K562 (cell line): ENCODE measurements around the gene NOP16. TPM values are rescaled to one million over a fixed set of nuclear protein-coding genes. Genes with fewer than 3 reads are reported as not detected.

Source experiments
- ARID2 ChIP-seq: fragments of 450-650 bp; IDR thresholded peaks from 2 replicates; pipeline ENCODE4 v1.6.1; 2017; ENCODE audit warnings: antibody characterized with exemption, mild to moderate bottlenecking
- CHD2 ChIP-seq: IDR thresholded peaks from 2 replicates; pipeline ENCODE4 v1.6.1; 2011; ENCODE audit warnings: low read depth, low read length
- EHMT2 ChIP-seq: fragments of 450-650 bp; IDR thresholded peaks from 2 replicates; pipeline ENCODE4 v1.6.1; 2018; ENCODE audit warnings: antibody characterized with exemption
- EWSR1 ChIP-seq: fragments of 450-650 bp; IDR thresholded peaks from 2 replicates; pipeline ENCODE4 v1.6.1; 2018; ENCODE audit warnings: borderline replicate concordance, mild to moderate bottlenecking, low read depth, moderate library complexity; ENCODE audit not compliant: partially characterized antibody
- GATA2 ChIP-seq: sonication (generic); formaldehyde crosslinking; IDR thresholded peaks from 2 replicates; pipeline ENCODE4 v1.4.0; 2020; ENCODE audit warnings: mild to moderate bottlenecking, missing genetic modification reagents
- MYC ChIP-seq, 2 experiments: fragments of 250-450 bp in 1 of 2; sonication (Bioruptor Pico) in 1 of 2; IDR thresholded peaks; 2 replicates each; pipeline versions ENCODE4 v1.5.1 to v1.6.1; 2012 to 2021; ENCODE audit warnings: low read depth in 2 of 2, borderline replicate concordance in 1 of 2, improper control_type of control experiment in 1 of 2, low read length in 1 of 2, mild to moderate bottlenecking in 1 of 2, moderate library complexity in 1 of 2
- PPARD ChIP-seq: fragments of 250-450 bp; sonication (Bioruptor Pico); IDR thresholded peaks from 2 replicates; pipeline ENCODE4 v1.8.0; 2022; ENCODE audit warnings: inconsistent platforms, mild to moderate bottlenecking, moderate library complexity
- PRPF4 ChIP-seq: fragments of 200-400 bp; formaldehyde crosslinking; IDR thresholded peaks from one replicate; pipeline ENCODE4 v1.6.1; 2017; ENCODE audit warnings: low read length, low read depth, mild to moderate bottlenecking; ENCODE audit not compliant: insufficient read depth, poor library complexity, severe bottlenecking
- SMAD2 ChIP-seq: fragments of 150-350 bp; IDR thresholded peaks from 2 replicates; pipeline ENCODE4 v1.6.1; 2014; ENCODE audit warnings: low read depth, mild to moderate bottlenecking, low read length
- SNRNP70 ChIP-seq: fragments of 200-400 bp; formaldehyde crosslinking; optimal IDR thresholded peaks from 2 replicates; pipeline ENCODE3; 2017; ENCODE audit warnings: low read depth, low read length
- TBP ChIP-seq: optimal IDR thresholded peaks from 2 replicates; pipeline ENCODE3; 2011; ENCODE audit warnings: low read depth, low read length, improper control_type of control experiment
- UBTF ChIP-seq, 2 experiments: IDR thresholded peaks; 2 replicates each; pipeline ENCODE4 v1.6.1; 2012; ENCODE audit warnings: improper control_type of control experiment in 2 of 2, low read depth in 2 of 2, low read length in 2 of 2, borderline replicate concordance in 1 of 2
- ZBTB9 ChIP-seq: fragments of 450-650 bp; formaldehyde crosslinking; IDR thresholded peaks from 2 replicates; pipeline ENCODE4 v1.4.0; 2020; ENCODE audit warnings: mild to moderate bottlenecking, moderate library complexity
- ZFX ChIP-seq: sonication (generic); formaldehyde crosslinking; IDR thresholded peaks from 2 replicates; pipeline ENCODE4 v1.8.0; 2022; ENCODE audit warnings: mild to moderate bottlenecking, missing genetic modification reagents, moderate library complexity
- ZNF551 ChIP-seq: fragments of 250-450 bp; sonication (Bioruptor Pico); IDR thresholded peaks from 2 replicates; pipeline ENCODE4 v1.5.0; 2021; ENCODE audit warnings: mild to moderate bottlenecking, moderate library complexity
- ZNF766 ChIP-seq: fragments of 200-800 bp; sonication (Bioruptor generic); conservative IDR thresholded peaks from 2 replicates; pipeline ENCODE4 v1.6.1; 2016; ENCODE audit warnings: missing genetic modification characterization, missing compliant biosample characterization
- polyA plus RNA-seq, 8 experiments: library from polyadenylated mRNA; depleted of rRNA in 4 of 8; stranded (reverse) in 5 of 8; unstranded in 3 of 8; fragments of >200 nt; fragmentation: Nextera tagmentation in 2 of 8; fragmentation: Illumina TruSeq in 1 of 8; extraction: Ambion mirVana in 2 of 8; extraction: Trizol in 1 of 8; gene quantifications; 2 replicates each; pipeline versions ENCODE4 v1.2.1 to v1.2.3, GENCODE V29; 2011 to 2014; ENCODE audit warnings: inconsistent platforms in 1 of 8, missing spikeins in 1 of 8
- total RNA-seq, 7 experiments: library from RNA; depleted of rRNA in 6 of 7; stranded (reverse); fragments of >200 nt in 6 of 7; fragmentation: Illumina TruSeq in 2 of 7; extraction: Trizol in 2 of 7; gene quantifications; 2 replicates each; pipeline versions ENCODE4 v1.2.1 to v1.2.3, GENCODE V29; 2011 to 2021; ENCODE audit warnings: low replicate concordance in 1 of 7
- TF ChIP-seq, protein P1 (sequence below), 2 experiments: IDR thresholded peaks; 2 replicates each; pipeline ENCODE4 v1.6.1; 2011; ENCODE audit warnings: borderline replicate concordance in 1 of 2, control low read depth in 1 of 2, low read depth in 1 of 2, low read length in 1 of 2, mild to moderate bottlenecking in 1 of 2, mixed read lengths in 1 of 2, moderate library complexity in 1 of 2; ENCODE audit not compliant: insufficient read depth in 1 of 2, insufficient read length in 1 of 2, poor library complexity in 1 of 2, severe bottlenecking in 1 of 2; ENCODE audit errors: extremely low read depth in 1 of 2
- TF ChIP-seq, protein P2 (sequence below): fragments of 450-650 bp; IDR thresholded peaks from 2 replicates; pipeline ENCODE4 v1.6.1; 2018; ENCODE audit warnings: mild to moderate bottlenecking, low read depth; ENCODE audit not compliant: partially characterized antibody

The NOP16 gene
- total and polyA plus RNA-seq, 9 of the 15 experiments (the other 6 are each of a cell fraction or from before 2014, with no cell fraction given), result 92.5 to 342 (median 148) TPM

DNA sequence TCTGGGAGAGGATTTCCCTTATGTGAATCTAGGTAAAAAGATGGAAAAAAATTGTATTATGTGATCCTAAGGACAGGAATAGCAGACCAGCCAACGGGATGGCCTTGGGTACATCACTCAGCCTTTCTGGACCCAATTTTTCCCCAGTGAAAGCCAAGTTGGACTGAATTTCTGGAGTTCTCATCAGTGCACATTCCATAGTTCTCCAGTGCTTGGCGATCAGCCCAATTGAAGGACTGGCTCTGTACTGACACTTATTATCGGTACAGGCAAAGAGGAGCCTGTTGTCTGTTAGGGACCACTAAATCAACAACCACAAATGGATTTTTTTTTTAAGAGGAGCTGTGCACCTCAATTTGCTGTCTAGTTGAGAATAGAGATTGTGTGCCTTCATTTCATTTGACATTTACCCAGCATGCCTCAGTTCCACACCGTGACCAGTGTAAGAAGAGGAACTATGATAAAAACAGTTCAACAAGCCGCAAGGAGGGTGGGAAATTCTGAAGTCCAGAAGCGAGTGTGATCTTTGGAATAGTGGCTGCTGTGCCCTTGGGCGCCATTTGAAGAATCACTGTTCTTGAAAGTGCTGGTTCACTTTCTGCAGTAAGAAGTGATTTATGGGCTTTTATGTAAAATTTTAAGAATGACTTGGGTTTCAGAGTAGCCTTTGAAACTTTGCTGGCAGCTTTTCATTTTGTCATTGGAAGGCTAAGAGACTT, 15.1 kb downstream of the NOP16 start (continued):
- TF ChIP-seq UBTF (IDR thresholded peaks at IDR 0.05; ENCODE audit: borderline replicate concordance in 1 of 2, low read depth in 2 of 2, low read length in 2 of 2) (no peak), GATA2 (CRISPR knock-in tag) (no peak), SNRNP70 (no peak), ZNF551 (CRISPR knock-in tag) (no peak), EWSR1 (no peak), PPARD (CRISPR knock-in tag) (no peak), ARID2 (no peak), CHD2 (no peak), TBP (peak; percentile 18), PRPF4 (no peak), ZFX (no peak), ZNF766 (CRISPR knock-in tag) (0 out of 2 replicates have a peak, but pooled peaks have one; percentile 58), EHMT2 (no peak), SMAD2 (no peak), ZBTB9 (no peak), MYC (IDR thresholded peaks at IDR 0.05; ENCODE audit: low read depth, low read length) (no peak), MYC (CRISPR knock-in tag; IDR thresholded peaks at IDR 0.05; ENCODE audit: borderline replicate concordance, low read depth) (no peak)
- TF ChIP-seq, protein P1, sequence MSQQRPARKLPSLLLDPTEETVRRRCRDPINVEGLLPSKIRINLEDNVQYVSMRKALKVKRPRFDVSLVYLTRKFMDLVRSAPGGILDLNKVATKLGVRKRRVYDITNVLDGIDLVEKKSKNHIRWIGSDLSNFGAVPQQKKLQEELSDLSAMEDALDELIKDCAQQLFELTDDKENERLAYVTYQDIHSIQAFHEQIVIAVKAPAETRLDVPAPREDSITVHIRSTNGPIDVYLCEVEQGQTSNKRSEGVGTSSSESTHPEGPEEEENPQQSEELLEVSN (IDR thresholded peaks at IDR 0.05; ENCODE audit: borderline replicate concordance in 1 of 2, extremely low read depth in 1 of 2, insufficient read depth in 1 of 2, insufficient read length in 1 of 2, low read depth in 1 of 2, low read length in 1 of 2, poor library complexity in 1 of 2, severe bottlenecking in 1 of 2), result peak in 1 of 2 experiments; percentile 62
- TF ChIP-seq, protein P2, sequence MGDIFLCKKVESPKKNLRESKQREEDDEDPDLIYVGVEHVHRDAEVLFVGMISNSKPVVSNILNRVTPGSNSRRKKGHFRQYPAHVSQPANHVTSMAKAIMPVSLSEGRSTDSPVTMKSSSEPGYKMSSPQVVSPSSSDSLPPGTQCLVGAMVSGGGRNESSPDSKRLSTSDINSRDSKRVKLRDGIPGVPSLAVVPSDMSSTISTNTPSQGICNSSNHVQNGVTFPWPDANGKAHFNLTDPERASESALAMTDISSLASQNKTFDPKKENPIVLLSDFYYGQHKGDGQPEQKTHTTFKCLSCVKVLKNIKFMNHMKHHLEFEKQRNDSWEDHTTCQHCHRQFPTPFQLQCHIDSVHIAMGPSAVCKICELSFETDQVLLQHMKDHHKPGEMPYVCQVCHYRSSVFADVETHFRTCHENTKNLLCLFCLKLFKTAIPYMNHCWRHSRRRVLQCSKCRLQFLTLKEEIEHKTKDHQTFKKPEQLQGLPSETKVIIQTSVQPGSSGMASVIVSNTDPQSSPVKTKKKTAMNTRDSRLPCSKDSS, result no peak
